Measurements from ENCODE around the gene IFNK.

DNA sequence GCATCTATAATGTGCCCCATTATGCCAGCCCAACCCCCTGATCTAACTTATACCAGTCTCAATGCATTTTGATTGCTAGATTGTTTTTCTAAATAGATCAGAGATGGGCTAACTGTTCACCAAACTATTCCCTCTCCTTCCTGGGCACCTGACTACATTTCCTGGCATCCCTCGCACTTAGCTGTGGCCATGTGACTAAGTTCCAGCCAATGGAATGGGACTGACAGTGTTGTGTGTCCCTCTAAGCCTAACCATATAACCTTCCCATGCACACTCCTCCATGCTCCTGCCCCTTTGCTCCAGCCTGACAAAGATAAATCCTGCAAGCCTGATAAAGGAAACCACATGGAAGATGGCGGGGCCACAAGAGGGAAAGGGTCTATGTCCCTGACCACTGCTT, 12.3 kb upstream of the IFNK start:
- TF ChIP-seq ZNF274 (IDR thresholded peaks at IDR 0.05; ENCODE audit: low read depth, low read length) (no peak), YY1 (IDR thresholded peaks at IDR 0.05; ENCODE audit: insufficient read depth, insufficient read length) (no peak), SUZ12 (IDR thresholded peaks at IDR 0.05; ENCODE audit: extremely low read depth, insufficient read depth, insufficient read length) (no peak)

Measured in NT2/D1 (cell line).